22Rv1 (cell line): ENCODE results near the gene ZNF831.

Experiments
- CTCF ChIP-seq: fragments of 450-650 bp; IDR thresholded peaks from 2 replicates; pipeline ENCODE4 v1.5.1; 2017; ENCODE audit warnings: mild to moderate bottlenecking
- ZFX ChIP-seq: fragments of 450-650 bp; IDR thresholded peaks from 2 replicates; pipeline ENCODE4 v1.6.1; 2017; ENCODE audit warnings: antibody characterized with exemption, borderline replicate concordance

GRCh38 chr20:59164686-59165391 lies 1.2 kb downstream of the ZNF831 start:
- no peak for TF ChIP-seq CTCF
- TF ChIP-seq ZFX = no peak
